PC-3 (cell line): ENCODE measurements around the gene SLC12A8. TPM values are rescaled to one million over a fixed set of nuclear protein-coding genes. Genes with fewer than 3 reads are reported as not detected.

Source experiments
- ATAC-seq: fragments of 200-7000 bp; cut with Tn5 transposase; 2 replicates; pipeline ENCODE4 v1.9.1; 2020; ENCODE audit warnings: mild to moderate bottlenecking, moderate library complexity
- BruUV-seq: library from RNA; stranded (reverse); fragments of 400-500 nt; replicated peaks from 2 replicates; lab custom pipeline; 2021; lab: Mats Ljungman, UMichigan
- CTCF ChIA-PET: fragments of 300-600 bp; sonication (Branson Sonifier 250); formaldehyde crosslinking; loops from one replicate; lab custom pipeline; 2022; ENCODE audit warnings: antibody characterized with exemption; lab: Charles Lee
- POLR2A ChIA-PET: fragments of 300-600 bp; sonication (Branson Sonifier 250); formaldehyde crosslinking; loops from one replicate; lab custom pipeline; 2022; ENCODE audit warnings: antibody characterized with exemption; ENCODE audit not compliant: unreplicated experiment; lab: Charles Lee
- DNase-seq: peaks from one replicate; pipeline ENCODE4 v3.0.0-alpha.2; 2015
- H2AFZ ChIP-seq: fragments of 300-600 bp; sonication (generic); 2 replicates; pipeline ENCODE4 v1.6.0; 2016; ENCODE audit warnings: antibody characterized with exemption, low read length
- H3F3A ChIP-seq: fragments of 300-600 bp; sonication (generic); one replicate; pipeline ENCODE4 v1.6.0; 2017; ENCODE audit warnings: antibody characterized with exemption, low read length, control low read depth, mild to moderate bottlenecking; ENCODE audit not compliant: unreplicated experiment
- H3K27ac ChIP-seq: fragments of 300-600 bp; sonication (generic); 2 replicates; pipeline ENCODE4 v1.5.1; 2016; ENCODE audit warnings: mild to moderate bottlenecking, low read length
- H3K27me3 ChIP-seq: fragments of 300-600 bp; sonication (generic); 2 replicates; pipeline ENCODE4 v1.6.1; 2016; ENCODE audit warnings: low read length, mixed read lengths
- H3K36me3 ChIP-seq: fragments of 300-600 bp; sonication (generic); 2 replicates; pipeline ENCODE4 v1.6.1; 2016; ENCODE audit warnings: low read depth, mixed run types, low read length, mixed read lengths
- H3K4me1 ChIP-seq: fragments of 300-600 bp; sonication (generic); 2 replicates; pipeline ENCODE4 v1.5.1; 2016; ENCODE audit warnings: low read length; ENCODE audit not compliant: insufficient read depth
- H3K4me2 ChIP-seq: fragments of 300-600 bp; sonication (generic); 2 replicates; pipeline ENCODE4 v1.6.0; 2016; ENCODE audit warnings: low read length
- H3K4me3 ChIP-seq: fragments of 300-600 bp; sonication (generic); 2 replicates; pipeline ENCODE4 v1.5.1; 2016; ENCODE audit warnings: mild to moderate bottlenecking, low read length, mixed read lengths
- H3K79me2 ChIP-seq: fragments of 300-600 bp; sonication (generic); 2 replicates; pipeline ENCODE4 v1.6.1; 2017; ENCODE audit warnings: low read length, mixed read lengths
- H3K9ac ChIP-seq: fragments of 300-600 bp; sonication (generic); 2 replicates; pipeline ENCODE4 v1.6.0; 2016; ENCODE audit warnings: mild to moderate bottlenecking, low read length
- H3K9me2 ChIP-seq: fragments of 300-600 bp; sonication (generic); replicated peaks from 2 replicates; pipeline ENCODE4 v1.6.1; 2016; ENCODE audit warnings: mixed run types, low read length, mixed read lengths
- H3K9me3 ChIP-seq: fragments of 300-600 bp; sonication (generic); 2 replicates; pipeline ENCODE4 v1.6.1; 2016; ENCODE audit warnings: low read length, mixed read lengths
- H4K20me1 ChIP-seq: fragments of 300-600 bp; sonication (generic); 2 replicates; pipeline ENCODE4 v1.6.1; 2016; ENCODE audit warnings: low read length, mixed read lengths
- CTCF ChIP-seq: fragments of 300-600 bp; sonication (generic); conservative IDR thresholded peaks from 2 replicates; pipeline ENCODE4 v1.5.1; 2017; ENCODE audit warnings: antibody characterized with exemption, low read depth, mild to moderate bottlenecking, low read length
- EZH2 ChIP-seq: fragments of 300-600 bp; sonication (generic); IDR thresholded peaks from one replicate; pipeline ENCODE4 v1.6.1; 2017; ENCODE audit warnings: antibody characterized with exemption, mild to moderate bottlenecking, low read length; ENCODE audit not compliant: unreplicated experiment
- EZH2phosphoT487 ChIP-seq: fragments of 300-600 bp; sonication (generic); IDR thresholded peaks from 2 replicates; pipeline ENCODE4 v1.6.1; 2018; ENCODE audit warnings: mild to moderate bottlenecking, antibody characterized with exemption, low read length, borderline replicate concordance
- intact Hi-C: fragments of 100-400 bp; cut with micrococcal nuclease; formaldehyde crosslinking; loops from 2 replicates; pipeline ENCODE4 v1.9.0; 2023
- total RNA-seq: library from RNA; depleted of rRNA; stranded (reverse); fragments of >200 nt; gene quantifications from 2 replicates; pipeline ENCODE4 v1.2.3, GENCODE V29; 2014

SLC12A8 gene
- total RNA-seq, 1 experiment from 2014 or later, result 11.0 TPM

GRCh38 chr3:125119752-125120378 lies 92.7 kb downstream of the SLC12A8 start:
- ChIA-PET POLR2A (no interaction called here), CTCF (no interaction called here)
- no peak for TF ChIP-seq CTCF
- TF ChIP-seq EZH2, result no peak
- TF ChIP-seq EZH2phosphoT487, result no peak
- DNase-seq, result no peak
- H3K4me1 ChIP-seq, result peaks cover 11% of the 10 kb centered on the region
- no peak overlapping the region for H3K27ac ChIP-seq
- H3K4me2 ChIP-seq, result no peak overlapping the region
- H3F3A ChIP-seq, result no peaks in the 10 kb centered on the region
- no peaks in the 10 kb centered on the region for H3K9me2 ChIP-seq
- H4K20me1 ChIP-seq, result no peaks in the 10 kb centered on the region
- no peaks in the 10 kb centered on the region for H3K79me2 ChIP-seq
- ATAC-seq, result no peak
- no peak overlapping the region for H3K9ac ChIP-seq
- H3K4me3 ChIP-seq, result no peak overlapping the region
- intact Hi-C loops, result no loop called here
- no peaks in the 10 kb centered on the region for H3K36me3 ChIP-seq
- BruUV-seq, result no TSS peak
- no peaks in the 10 kb centered on the region for H3K9me3 ChIP-seq
- no peak overlapping the region for H2AFZ ChIP-seq
- H3K27me3 ChIP-seq, result no peaks in the 10 kb centered on the region

GRCh38 chr3:125118600-125118999 lies 93.9 kb downstream of the SLC12A8 start:
- H3K9ac ChIP-seq, result no peak overlapping the region
- peaks cover 11% of the 10 kb centered on the region for H3K4me1 ChIP-seq
- DNase-seq (no peak), ATAC-seq (no peak)
- no peak overlapping the region for H3K4me3 ChIP-seq
- H3K27ac ChIP-seq, result no peak overlapping the region
- H3K27me3 ChIP-seq, result no peaks in the 10 kb centered on the region
- CTCF ChIA-PET, result no interaction called here
- H3K36me3 ChIP-seq, result no peaks in the 10 kb centered on the region
- no peak for TF ChIP-seq EZH2phosphoT487
- no peak for TF ChIP-seq CTCF
- TF ChIP-seq EZH2, result no peak
- POLR2A ChIA-PET, result no interaction called here
- H3K9me2 ChIP-seq, result no peaks in the 10 kb centered on the region
- no peaks in the 10 kb centered on the region for H3K9me3 ChIP-seq
- H3F3A ChIP-seq, result no peaks in the 10 kb centered on the region
- intact Hi-C loops, result no loop called here
- no peaks in the 10 kb centered on the region for H4K20me1 ChIP-seq
- no peak overlapping the region for H2AFZ ChIP-seq
- H3K79me2 ChIP-seq, result no peaks in the 10 kb centered on the region
- no TSS peak for BruUV-seq
- no peak overlapping the region for H3K4me2 ChIP-seq

DNA sequence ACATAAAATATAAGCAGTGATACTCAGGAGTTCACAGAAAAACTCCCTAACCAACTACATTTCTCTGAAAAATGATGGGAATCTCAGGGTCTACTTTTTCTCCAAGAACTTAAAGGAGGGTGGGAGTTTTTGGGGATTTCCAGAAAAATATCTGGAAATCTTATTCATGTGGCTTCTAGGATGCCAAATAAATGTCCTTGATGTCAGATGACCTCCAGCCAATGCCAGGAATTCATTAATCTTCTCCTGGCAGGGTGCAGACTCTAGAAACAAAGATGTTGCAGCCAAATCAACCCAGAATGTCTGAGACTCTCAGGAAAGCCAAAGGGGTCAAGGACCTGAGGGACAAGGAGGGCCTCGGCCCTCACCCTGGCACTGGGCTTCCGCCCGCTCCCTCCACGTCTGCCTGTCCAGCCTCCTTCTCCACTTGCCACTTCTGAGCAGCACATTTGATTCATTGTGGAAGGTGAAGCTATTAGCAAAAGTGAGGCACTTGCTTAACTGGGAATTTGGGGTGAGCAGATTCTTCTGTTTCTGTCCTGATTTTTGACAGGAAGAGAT lies 94.8 kb downstream of the SLC12A8 start:
- Histone ChIP-seq H3K9me2 (no peaks in the 10 kb centered on the region), H3K4me1 (peaks cover 11% of the 10 kb centered on the region), H4K20me1 (no peaks in the 10 kb centered on the region), H3K4me3 (no peak overlapping the region), H3K27ac (no peak overlapping the region), H3K9me3 (no peaks in the 10 kb centered on the region), H3K27me3 (no peaks in the 10 kb centered on the region), H3K36me3 (no peaks in the 10 kb centered on the region), H3K79me2 (no peaks in the 10 kb centered on the region), H2AFZ (no peak overlapping the region), H3F3A (no peaks in the 10 kb centered on the region), H3K9ac (no peak overlapping the region), H3K4me2 (no peak overlapping the region)
- intact Hi-C loops, result no loop called here
- ATAC-seq (no peak), DNase-seq (no peak)
- TF ChIP-seq EZH2phosphoT487 (no peak), EZH2 (no peak), CTCF (no peak)
- ChIA-PET POLR2A (no interaction called here), CTCF (interaction anchor here (0.6 kb wide), 1 partner anchor 123 kb away, joined by 3 read pairs; no protein-coding TSS in a partner anchor)
- BruUV-seq, result no TSS peak
